ENCODE data around the gene COMMD4. TPM values are rescaled to one million over a fixed set of nuclear protein-coding genes. Genes with fewer than 3 reads are reported as not detected.

The COMMD4 gene
- total RNA-seq, 1 donor from 2014 or later, result 36.4 TPM

- peaks cover 13% of the 10 kb centered on the region for H3F3A ChIP-seq (ENCODE audit: low read depth)
- no peaks in the 10 kb centered on the region for H4K20me1 ChIP-seq (ENCODE audit: low read depth)
- no peaks in the 10 kb centered on the region for H3K9me3 ChIP-seq (ENCODE audit: low read depth)
- no peak overlapping the region for H2AFZ ChIP-seq (replicated peaks)
- no peak overlapping the region for H3K9ac ChIP-seq
- no peaks in the 10 kb centered on the region for H3K36me3 ChIP-seq
- H3K4me1 Mint-ChIP-seq, result peaks cover 2% of the 10 kb centered on the region
- H3K4me1 ChIP-seq, result peaks cover 6% of the 10 kb centered on the region
- H3K79me2 ChIP-seq (ENCODE audit: low read depth), result no peaks in the 10 kb centered on the region
- H3K27me3 Mint-ChIP-seq (ENCODE audit: insufficient read depth, low read depth), result peaks cover 10% of the 10 kb centered on the region
- no peak overlapping the region for H3K27ac ChIP-seq
- no peak overlapping the region for H3K4me2 ChIP-seq
- no peak for DNase-seq (ENCODE audit: low spot score)
- peaks cover 46% of the 10 kb centered on the region for H3K27me3 ChIP-seq
- H3K36me3 Mint-ChIP-seq, result no peaks in the 10 kb centered on the region
- no peak overlapping the region for H3K4me3 Mint-ChIP-seq
- TF ChIP-seq EZH2 (IDR thresholded peaks at IDR 0.05) (no peak), EZH2phosphoT487 (IDR thresholded peaks at IDR 0.05) (no peak)
- TF ChIP-seq, protein P1, sequence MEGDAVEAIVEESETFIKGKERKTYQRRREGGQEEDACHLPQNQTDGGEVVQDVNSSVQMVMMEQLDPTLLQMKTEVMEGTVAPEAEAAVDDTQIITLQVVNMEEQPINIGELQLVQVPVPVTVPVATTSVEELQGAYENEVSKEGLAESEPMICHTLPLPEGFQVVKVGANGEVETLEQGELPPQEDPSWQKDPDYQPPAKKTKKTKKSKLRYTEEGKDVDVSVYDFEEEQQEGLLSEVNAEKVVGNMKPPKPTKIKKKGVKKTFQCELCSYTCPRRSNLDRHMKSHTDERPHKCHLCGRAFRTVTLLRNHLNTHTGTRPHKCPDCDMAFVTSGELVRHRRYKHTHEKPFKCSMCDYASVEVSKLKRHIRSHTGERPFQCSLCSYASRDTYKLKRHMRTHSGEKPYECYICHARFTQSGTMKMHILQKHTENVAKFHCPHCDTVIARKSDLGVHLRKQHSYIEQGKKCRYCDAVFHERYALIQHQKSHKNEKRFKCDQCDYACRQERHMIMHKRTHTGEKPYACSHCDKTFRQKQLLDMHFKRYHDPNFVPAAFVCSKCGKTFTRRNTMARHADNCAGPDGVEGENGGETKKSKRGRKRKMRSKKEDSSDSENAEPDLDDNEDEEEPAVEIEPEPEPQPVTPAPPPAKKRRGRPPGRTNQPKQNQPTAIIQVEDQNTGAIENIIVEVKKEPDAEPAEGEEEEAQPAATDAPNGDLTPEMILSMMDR (IDR thresholded peaks at IDR 0.05), result no peak
- no peaks in the 10 kb centered on the region for H3K9me3 Mint-ChIP-seq
- no peak overlapping the region for H3K4me3 ChIP-seq
- no peak overlapping the region for H3K27ac Mint-ChIP-seq
These were observed 14.9 kb downstream of the COMMD4 start for GRCh38 chr15:75350601-75351361.

- no peak for DNase-seq (ENCODE audit: low spot score)
- no peaks in the 10 kb centered on the region for H3K9me3 Mint-ChIP-seq
- H3K4me2 ChIP-seq, result no peak overlapping the region
- no peak overlapping the region for H3K4me3 Mint-ChIP-seq
- no peak overlapping the region for H3K27ac ChIP-seq
- H3K4me1 Mint-ChIP-seq, result peaks cover 2% of the 10 kb centered on the region
- H3K27ac Mint-ChIP-seq, result no peak overlapping the region
- H3K4me1 ChIP-seq, result peaks cover 6% of the 10 kb centered on the region
- no peak overlapping the region for H3K4me3 ChIP-seq
- H3K27me3 ChIP-seq, result peaks cover 29% of the 10 kb centered on the region
- H3K36me3 Mint-ChIP-seq, result no peaks in the 10 kb centered on the region
- no peak overlapping the region for H2AFZ ChIP-seq (replicated peaks)
- peaks cover 7% of the 10 kb centered on the region for H3F3A ChIP-seq (ENCODE audit: low read depth)
- H3K36me3 ChIP-seq, result no peaks in the 10 kb centered on the region
- H3K9me3 ChIP-seq (ENCODE audit: low read depth), result no peaks in the 10 kb centered on the region
- H3K27me3 Mint-ChIP-seq (ENCODE audit: insufficient read depth, low read depth), result peaks cover 4% of the 10 kb centered on the region
- H3K79me2 ChIP-seq (ENCODE audit: low read depth), result no peaks in the 10 kb centered on the region
- H4K20me1 ChIP-seq (ENCODE audit: low read depth), result no peaks in the 10 kb centered on the region
- TF ChIP-seq EZH2phosphoT487 (IDR thresholded peaks at IDR 0.05) (no peak), EZH2 (IDR thresholded peaks at IDR 0.05) (no peak)
- TF ChIP-seq, protein P1 (IDR thresholded peaks at IDR 0.05), result no peak
- H3K9ac ChIP-seq, result no peak overlapping the region
These were observed 16.6 kb downstream of the COMMD4 start for GRCh38 chr15:75352186-75353080.

GRCh38 chr15:75353604-75354003 is 17.7 kb downstream of the COMMD4 start:
- Mint-ChIP-seq H3K4me3 (no peak overlapping the region), H3K27ac (no peak overlapping the region), H3K27me3 (ENCODE audit: insufficient read depth, low read depth) (peaks cover 2% of the 10 kb centered on the region), H3K4me1 (peaks cover 2% of the 10 kb centered on the region), H3K36me3 (no peaks in the 10 kb centered on the region), H3K9me3 (no peaks in the 10 kb centered on the region)
- Histone ChIP-seq H2AFZ (replicated peaks) (no peak overlapping the region), H3K9me3 (ENCODE audit: low read depth) (no peaks in the 10 kb centered on the region), H3K4me3 (no peak overlapping the region), H3K9ac (no peak overlapping the region), H4K20me1 (ENCODE audit: low read depth) (no peaks in the 10 kb centered on the region), H3K4me2 (no peak overlapping the region), H3K79me2 (ENCODE audit: low read depth) (no peaks in the 10 kb centered on the region), H3K27me3 (peaks cover 17% of the 10 kb centered on the region), H3F3A (ENCODE audit: low read depth) (peaks cover 3% of the 10 kb centered on the region), H3K4me1 (peaks cover 2% of the 10 kb centered on the region), H3K27ac (no peak overlapping the region), H3K36me3 (no peaks in the 10 kb centered on the region)
- no peak for DNase-seq (ENCODE audit: low spot score)
- TF ChIP-seq, protein P1 (IDR thresholded peaks at IDR 0.05), result no peak
- TF ChIP-seq EZH2 (IDR thresholded peaks at IDR 0.05), result no peak
- TF ChIP-seq EZH2phosphoT487 (IDR thresholded peaks at IDR 0.05), result no peak

Data from neural progenitor cell (in vitro differentiated cells).